Superior temporal gyrus (tissue), 1 donor: ENCODE results near the gene TCTN1.
"Not testable (repeated sequence)": the region's sequence is repeated elsewhere in the genome, so short reads cannot be mapped to it uniquely, and the experiment has no call there.

Experiments
- DNase-seq: peaks from one replicate; pipeline ENCODE4 v3.0.0-alpha.2; 2016; ENCODE audit errors: extremely low spot score

The TCTN1 gene

GRCh38 chr12:110613771-110614684 is at the start of gene TCTN1:
Gene TCTN1 (plus strand): TSS chr12:110614129. CDS start chr12:110614183, 54 bp downstream.
- peak; percentile 97 for DNase-seq

DNA sequence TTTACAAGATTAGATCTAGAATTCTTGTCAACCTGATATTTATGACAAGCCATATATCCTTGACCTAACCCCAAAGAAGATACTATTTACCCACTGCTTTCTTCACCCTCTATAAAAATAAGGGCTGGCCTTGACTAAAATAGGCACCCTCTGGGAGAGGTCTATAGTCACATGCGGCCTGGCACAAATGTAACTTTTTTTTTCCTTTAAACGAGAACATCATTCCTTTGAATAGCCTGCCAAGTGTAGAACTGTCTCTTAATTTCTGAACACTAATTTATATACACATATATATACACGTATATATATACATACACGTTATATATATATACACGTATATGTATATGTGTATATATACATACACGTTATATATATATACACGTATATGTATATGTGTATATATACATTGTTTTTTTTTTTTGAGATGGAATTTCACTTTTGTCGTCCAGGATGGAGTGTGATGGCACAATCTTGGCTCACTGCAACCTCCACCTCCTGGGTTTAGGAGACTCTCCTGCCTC is 49.4 kb upstream of the TCTN1 start:
- no peak for DNase-seq

GRCh38 chr12:110565894-110566871 is 47.7 kb upstream of the TCTN1 start:
- peak; percentile 77 for DNase-seq

DNA sequence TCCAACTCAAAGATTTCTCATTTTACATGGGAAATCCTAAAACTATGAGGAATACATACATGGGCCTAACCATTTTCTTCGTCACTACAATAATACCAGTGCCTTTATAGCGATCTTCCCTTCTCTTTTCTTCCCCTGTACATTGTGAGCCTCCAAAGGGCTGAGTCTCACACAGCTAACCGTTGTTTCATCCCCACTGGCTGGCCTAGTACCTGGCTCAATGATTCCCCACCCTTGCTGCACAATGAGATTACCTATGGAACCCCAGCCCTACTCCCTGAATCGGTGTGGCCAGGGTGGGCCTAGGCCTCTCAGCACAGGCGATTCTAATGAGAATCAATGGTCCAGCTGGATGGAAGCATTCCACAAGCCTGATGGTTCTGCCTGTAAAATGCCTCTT is 46.9 kb upstream of the TCTN1 start:
- DNase-seq: no peak

DNA sequence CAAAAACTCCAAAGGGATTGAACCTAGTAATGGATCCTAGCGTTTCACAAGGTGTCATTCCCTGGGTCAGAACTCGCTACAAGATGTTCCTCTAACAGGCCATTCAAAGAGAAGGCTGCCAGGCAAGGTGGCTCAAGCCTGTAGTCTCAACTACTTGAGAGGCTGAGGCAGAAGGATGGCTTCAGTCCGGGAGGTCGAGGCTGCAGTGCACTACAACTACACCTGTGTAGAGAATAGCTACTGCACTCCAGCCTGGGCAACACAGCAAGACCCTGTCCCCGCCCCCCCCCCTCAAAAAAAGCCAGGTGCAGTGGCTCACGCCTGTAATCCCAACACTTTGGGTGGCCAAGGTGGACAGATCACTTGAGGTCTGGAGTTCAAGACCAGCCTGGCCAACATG is 45.2 kb upstream of the TCTN1 start:
- no peak for DNase-seq

DNA sequence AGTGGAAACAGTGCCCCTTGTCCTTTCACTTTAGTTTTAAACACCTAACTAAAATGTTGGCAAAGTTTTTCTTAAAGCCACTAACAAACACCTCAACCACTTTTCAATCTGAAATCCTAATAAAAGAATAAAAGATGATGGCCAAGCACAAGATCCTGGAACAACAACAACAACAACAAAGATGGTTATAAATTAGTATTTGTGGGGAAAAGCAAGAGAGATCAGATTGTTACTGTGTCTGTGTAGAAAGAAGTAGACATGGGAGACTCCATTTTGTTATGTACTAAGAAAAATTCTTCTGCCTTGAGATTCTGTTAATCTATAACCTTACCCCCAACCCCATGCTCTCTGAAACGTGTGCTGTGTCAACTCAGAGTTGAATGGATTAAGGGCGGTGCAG is 44.1 kb upstream of the TCTN1 start:
- DNase-seq: not testable (repeated sequence)

DNA sequence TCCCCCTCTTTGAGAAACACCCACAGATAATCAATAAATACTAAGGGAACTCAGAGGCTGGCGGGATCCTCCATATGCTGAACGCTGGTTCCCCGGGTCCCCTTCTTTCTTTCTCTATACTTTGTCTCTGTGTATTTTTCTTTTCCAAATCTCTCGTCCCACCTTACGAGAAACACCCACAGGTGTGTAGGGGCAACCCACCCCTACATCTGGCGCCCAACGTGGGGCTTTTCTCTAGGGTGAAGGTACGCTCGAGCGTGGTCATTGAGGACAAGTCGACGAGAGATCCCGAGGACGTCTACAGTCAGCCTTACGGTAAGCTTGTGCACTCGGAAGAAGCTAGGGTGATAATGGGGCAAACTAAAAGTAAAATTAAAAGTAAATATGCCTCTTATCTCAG is 43.1 kb upstream of the TCTN1 start:
- DNase-seq: not testable (repeated sequence)

- no peak for DNase-seq
Measured at GRCh38 chr12:110574044-110574443, 39.9 kb upstream of the TCTN1 start.

DNA sequence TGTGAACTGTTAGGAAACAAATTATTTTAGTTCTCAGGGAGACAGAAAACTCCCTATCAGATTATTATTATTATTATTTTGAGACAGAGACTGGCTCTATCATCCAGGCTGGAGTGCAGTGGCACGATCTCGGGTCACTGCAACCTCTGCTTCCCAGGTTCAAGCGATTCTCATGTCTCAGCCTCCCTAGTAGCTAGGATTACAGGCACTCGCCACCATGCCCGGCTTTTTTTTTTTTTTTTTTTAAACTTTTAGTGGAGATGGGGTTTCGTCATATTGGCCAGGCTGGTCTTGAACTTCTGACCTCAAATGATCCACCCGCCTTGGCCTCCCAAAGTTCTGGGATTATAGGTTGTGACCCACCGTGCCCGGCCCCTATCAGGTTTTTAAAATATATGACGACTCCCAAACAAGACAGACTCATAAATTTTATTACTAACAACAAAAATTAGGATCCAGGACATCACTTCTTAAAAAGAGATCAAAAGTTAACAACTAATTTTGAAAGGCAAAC is 39.2 kb upstream of the TCTN1 start:
- not testable (repeated sequence) for DNase-seq

GRCh38 chr12:110575326-110575725 is 38.6 kb upstream of the TCTN1 start:
- no peak for DNase-seq

- no peak for DNase-seq
Measured at GRCh38 chr12:110576504-110576903, 37.4 kb upstream of the TCTN1 start.

- peak; percentile 13 for DNase-seq
Measured at GRCh38 chr12:110577864-110578693, 35.9 kb upstream of the TCTN1 start.

GRCh38 chr12:110578694-110579534 is 35.0 kb upstream of the TCTN1 start:
- DNase-seq: no peak

GRCh38 chr12:110579535-110580253 is 34.2 kb upstream of the TCTN1 start:
- DNase-seq: no peak

DNA sequence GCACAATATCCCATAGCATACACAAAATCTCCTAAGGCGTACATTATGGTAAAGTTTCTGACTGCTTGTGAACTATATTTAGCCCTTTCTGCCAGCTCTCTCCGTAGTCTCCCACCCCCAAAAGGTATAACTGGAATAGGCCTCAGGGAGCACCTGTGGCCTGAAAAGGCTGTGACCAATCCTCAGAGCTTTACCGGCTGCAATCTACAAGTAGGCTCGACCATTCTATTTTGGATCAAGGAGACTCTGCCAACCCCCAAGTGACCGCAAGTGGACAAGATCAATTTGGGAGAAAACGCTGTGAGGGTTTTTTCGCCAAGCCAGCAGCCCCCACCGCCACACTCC is 32.0 kb upstream of the TCTN1 start:
- DNase-seq: peak; percentile 26

- peak; percentile 52 for DNase-seq
Measured at GRCh38 chr12:110582276-110583136, 31.4 kb upstream of the TCTN1 start.

DNA sequence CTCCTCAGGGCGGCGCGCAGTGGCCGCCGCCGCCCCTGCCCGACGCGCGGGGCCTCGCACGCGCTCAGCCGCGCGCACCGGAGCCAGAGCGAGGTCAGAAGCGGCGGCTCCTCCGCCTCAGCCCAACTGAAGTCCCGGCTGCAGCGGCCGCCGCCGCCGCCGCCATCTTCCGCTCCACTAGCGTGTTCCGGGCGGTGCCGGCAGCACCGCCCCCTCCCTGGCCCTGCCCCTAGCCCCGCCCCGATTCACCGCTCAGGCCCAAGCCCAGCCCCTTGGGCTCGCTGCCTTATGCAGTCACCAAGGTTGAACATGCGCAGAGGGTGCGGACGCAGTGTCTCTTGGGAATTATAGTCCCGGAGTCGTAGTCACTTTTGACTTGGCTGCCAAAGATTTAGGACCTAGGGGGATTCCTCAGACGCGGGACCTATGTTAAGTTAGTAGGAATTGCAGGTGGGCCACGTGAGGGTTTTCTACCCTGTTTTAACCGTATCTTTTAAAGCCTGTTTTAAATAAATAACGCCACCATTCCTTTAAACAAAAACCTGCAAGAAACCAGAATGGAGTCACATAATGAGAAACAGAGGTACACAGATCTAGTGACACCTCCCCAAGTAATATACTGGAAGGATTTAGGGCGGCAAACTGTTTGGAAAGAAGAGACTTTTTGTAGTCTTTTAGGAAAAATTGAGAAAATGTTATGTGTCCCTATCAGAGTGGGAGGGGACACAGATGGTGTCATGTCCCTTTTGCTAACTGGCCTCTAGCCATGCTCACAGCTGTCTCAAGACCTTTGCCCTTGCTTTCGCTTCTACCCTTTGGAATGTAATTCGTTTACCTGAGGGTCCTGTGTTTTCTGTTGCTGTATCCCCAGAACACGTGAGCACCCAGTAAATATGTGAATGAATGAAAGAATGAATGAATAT is 30.5 kb upstream of the TCTN1 start, which contains the start of gene PPTC7:
Gene PPTC7, minus strand, starts transcription at position 182 of the 923 bp plus-strand sequence. CDS start 287 bp downstream, outside the sequence.
- DNase-seq: peak; percentile 99
